Loucy (cell line): ENCODE results near the gene TOP1.

Experiments
- H2AFZ ChIP-seq: fragments of 200-600 bp; sonication (generic); 2 replicates; pipeline ENCODE4 v1.6.0; 2016; ENCODE audit warnings: antibody characterized with exemption, mild to moderate bottlenecking, low read length, moderate library complexity
- H3F3A ChIP-seq: fragments of 200-600 bp; 2 replicates; pipeline ENCODE4 v1.6.0; 2016; ENCODE audit warnings: antibody characterized with exemption, low read depth, mild to moderate bottlenecking
- H3K27me3 ChIP-seq: fragments of 200-600 bp; sonication (generic); 2 replicates; pipeline ENCODE4 v1.6.1; 2014; ENCODE audit warnings: low read length, mild to moderate bottlenecking; ENCODE audit not compliant: insufficient read depth, poor library complexity, severe bottlenecking
- H3K36me3 ChIP-seq: fragments of 200-600 bp; sonication (generic); 2 replicates; pipeline ENCODE4 v1.6.1; 2016; ENCODE audit warnings: low read length; ENCODE audit not compliant: insufficient read depth
- H3K4me1 ChIP-seq: fragments of 200-600 bp; sonication (generic); 2 replicates; pipeline ENCODE4 v1.5.1; 2014; ENCODE audit warnings: low read length, mild to moderate bottlenecking; ENCODE audit not compliant: insufficient read depth, poor library complexity, severe bottlenecking
- H3K4me2 ChIP-seq: fragments of 200-600 bp; sonication (generic); 2 replicates; pipeline ENCODE4 v1.6.0; 2014; ENCODE audit warnings: antibody characterized with exemption, low read length, low read depth, mild to moderate bottlenecking; ENCODE audit not compliant: poor library complexity, severe bottlenecking
- H3K4me3 ChIP-seq: fragments of 200-600 bp; sonication (generic); 2 replicates; pipeline ENCODE4 v1.5.1; 2014; ENCODE audit warnings: low read length, mild to moderate bottlenecking, mixed read lengths; ENCODE audit not compliant: poor library complexity, severe bottlenecking
- H3K79me2 ChIP-seq: fragments of 200-600 bp; sonication (generic); 2 replicates; pipeline ENCODE4 v1.6.1; 2014; ENCODE audit warnings: low read length; ENCODE audit not compliant: insufficient read depth
- H3K9ac ChIP-seq: fragments of 200-600 bp; sonication (generic); 2 replicates; pipeline ENCODE4 v1.6.0; 2014; ENCODE audit warnings: mild to moderate bottlenecking, low read depth, low read length, moderate library complexity; ENCODE audit not compliant: poor library complexity, severe bottlenecking
- H3K9me2 ChIP-seq: fragments of 200-600 bp; sonication (generic); replicated peaks from 2 replicates; pipeline ENCODE4 v1.6.1; 2016; ENCODE audit warnings: low read depth, low read length, mixed read lengths
- H3K9me3 ChIP-seq: fragments of 200-600 bp; sonication (generic); 2 replicates; pipeline ENCODE4 v1.6.1; 2014; ENCODE audit warnings: mild to moderate bottlenecking, antibody characterized with exemption, low read length, low read depth; ENCODE audit not compliant: insufficient read depth
- H4K20me1 ChIP-seq: fragments of 200-600 bp; sonication (generic); 2 replicates; pipeline ENCODE4 v1.6.0; 2014; ENCODE audit warnings: antibody characterized with exemption, low read length, mild to moderate bottlenecking; ENCODE audit not compliant: insufficient read depth, poor library complexity, severe bottlenecking
- CTCF ChIP-seq: fragments of 200-600 bp; sonication (generic); conservative IDR thresholded peaks from 2 replicates; pipeline ENCODE4 v1.5.1; 2014; ENCODE audit warnings: mild to moderate bottlenecking, antibody characterized with exemption, low read length
- EZH2phosphoT487 ChIP-seq: fragments of 200-600 bp; IDR thresholded peaks from 2 replicates; pipeline ENCODE4 v1.6.1; 2018; ENCODE audit warnings: antibody characterized with exemption, mild to moderate bottlenecking, moderate library complexity, borderline replicate concordance

TOP1 gene

GRCh38 chr20:41173791-41174341 lies 145.2 kb downstream of the TOP1 start:
- H3K36me3 ChIP-seq: peaks cover 82% of the 10 kb centered on the region; the same call in 1 of the 2 replicates
- no peaks in the 10 kb centered on the region for H3K9me2 ChIP-seq

More at GRCh38 chr20:41173791-41174341, 145.2 kb downstream of the TOP1 start:
- H3K9ac ChIP-seq: no peak overlapping the region
- no peak for TF ChIP-seq CTCF
- TF ChIP-seq EZH2phosphoT487: no peak
- H3K4me2 ChIP-seq: no peak overlapping the region
- H3K4me1 ChIP-seq: no peaks in the 10 kb centered on the region
- H3K9me3 ChIP-seq: no peaks in the 10 kb centered on the region
- no peaks in the 10 kb centered on the region for H3K79me2 ChIP-seq
- no peaks in the 10 kb centered on the region for H3F3A ChIP-seq
- no peaks in the 10 kb centered on the region for H3K27me3 ChIP-seq
- H2AFZ ChIP-seq: no peak overlapping the region
- peaks cover 14% of the 10 kb centered on the region for H4K20me1 ChIP-seq
- H3K4me3 ChIP-seq: no peak overlapping the region
